ENCODE data around the gene SOX8. TPM values are rescaled to one million over a fixed set of nuclear protein-coding genes. Genes with fewer than 3 reads are reported as not detected.

Gene SOX8
- total RNA-seq, 1 donor from 2014 or later, result under 0.01 TPM

GRCh38 chr16:988471-989353 lies 7.1 kb downstream of the SOX8 start:
- Histone ChIP-seq H3K4me3 (ENCODE audit: low read depth, low read length) (no peak overlapping the region), H3K36me3 (ENCODE audit: control insufficient read depth, insufficient read depth, low read length) (no peaks in the 10 kb centered on the region), H3K27me3 (ENCODE audit: control insufficient read depth, insufficient read depth, low read length) (no peaks in the 10 kb centered on the region)
- DNase-seq (ENCODE audit: low read depth), result no peak
- no peak for TF ChIP-seq CTCF (IDR thresholded peaks at IDR 0.05; ENCODE audit: insufficient read depth, low read length, severe bottlenecking)
- no peak for FAIRE-seq

GRCh38 chr16:989354-989814 lies 7.8 kb downstream of the SOX8 start:
- no peaks in the 10 kb centered on the region for H3K27me3 ChIP-seq (ENCODE audit: control insufficient read depth, insufficient read depth, low read length)
- H3K36me3 ChIP-seq (ENCODE audit: control insufficient read depth, insufficient read depth, low read length), result no peaks in the 10 kb centered on the region
- no peak overlapping the region for H3K4me3 ChIP-seq (ENCODE audit: low read depth, low read length)
- FAIRE-seq, result no peak
- no peak for DNase-seq (ENCODE audit: low read depth)
- no peak for TF ChIP-seq CTCF (IDR thresholded peaks at IDR 0.05; ENCODE audit: insufficient read depth, low read length, severe bottlenecking)

GRCh38 chr16:990516-991291 lies 9.1 kb downstream of the SOX8 start:
- no peak for FAIRE-seq

GRCh38 chr16:991345-991744 lies 9.8 kb downstream of the SOX8 start:
- no peak for DNase-seq (ENCODE audit: low read depth)
- Histone ChIP-seq H3K27me3 (ENCODE audit: control insufficient read depth, insufficient read depth, low read length) (no peaks in the 10 kb centered on the region), H3K36me3 (ENCODE audit: control insufficient read depth, insufficient read depth, low read length) (no peaks in the 10 kb centered on the region), H3K4me3 (ENCODE audit: low read depth, low read length) (no peak overlapping the region)
- no peak for TF ChIP-seq CTCF (IDR thresholded peaks at IDR 0.05; ENCODE audit: insufficient read depth, low read length, severe bottlenecking)
- FAIRE-seq, result no peak

More at GRCh38 chr16:990516-991291, 9.1 kb downstream of the SOX8 start:
- Histone ChIP-seq H3K27me3 (ENCODE audit: control insufficient read depth, insufficient read depth, low read length) (no peaks in the 10 kb centered on the region), H3K4me3 (ENCODE audit: low read depth, low read length) (no peak overlapping the region), H3K36me3 (ENCODE audit: control insufficient read depth, insufficient read depth, low read length) (no peaks in the 10 kb centered on the region)
- TF ChIP-seq CTCF (IDR thresholded peaks at IDR 0.05; ENCODE audit: insufficient read depth, low read length, severe bottlenecking), result no peak
- DNase-seq (ENCODE audit: low read depth), result no peak

GRCh38 chr16:991773-992172 lies 10.2 kb downstream of the SOX8 start:
- TF ChIP-seq CTCF (IDR thresholded peaks at IDR 0.05; ENCODE audit: insufficient read depth, low read length, severe bottlenecking), result no peak
- Histone ChIP-seq H3K27me3 (ENCODE audit: control insufficient read depth, insufficient read depth, low read length) (no peaks in the 10 kb centered on the region), H3K4me3 (ENCODE audit: low read depth, low read length) (no peak overlapping the region), H3K36me3 (ENCODE audit: control insufficient read depth, insufficient read depth, low read length) (no peaks in the 10 kb centered on the region)
- FAIRE-seq (no peak), DNase-seq (ENCODE audit: low read depth) (no peak)

All from bronchial epithelial cell (primary cell).